ENCODE results near the gene LIM2. TPM values are rescaled to one million over a fixed set of nuclear protein-coding genes. Genes with fewer than 3 reads are reported as not detected.

LIM2 gene
- polyA plus RNA-seq, 2 of the 4 experiments (the other 2 are of a cell fraction) = not detected

- WGBS (ENCODE audit: missing lambda C conversion rate) = 87% methylated on average over 19 of the region's 19 CpGs
- no peak for ATAC-seq
- Histone ChIP-seq H3K4me1 (peaks cover 29% of the 10 kb centered on the region), H3K27ac (peak overlapping the region; percentile 84 to 90; a peak in 5 of 6 replicates), H3K9me3 (no peaks in the 10 kb centered on the region), H3K4me2 (peak overlapping the region; percentile 92), H3K4me3 (peak overlapping the region; percentile 64; the same call in 1 of the 3 replicates)
- no peak for DNase-seq (ENCODE audit: low read depth in 1 of 2, low spot score in 1 of 2)
- no peak for FAIRE-seq
- TF ChIP-seq ZNF302 (CRISPR knock-in tag; IDR thresholded peaks at IDR 0.05) (no peak), TFCP2L1 (CRISPR knock-in tag; IDR thresholded peaks at IDR 0.05) (no peak), NFE2L2 (conservative IDR thresholded peaks at IDR 0.05; ENCODE audit: low read length) (no peak), RNF2 (IDR thresholded peaks at IDR 0.05; ENCODE audit: borderline replicate concordance, low read depth) (no peak), POLR2AphosphoS2 (conservative IDR thresholded peaks at IDR 0.05; ENCODE audit: low read length) (no peak), CBX8 (IDR thresholded peaks at IDR 0.05) (no peak), SMC3 (IDR thresholded peaks at IDR 0.05) (no peak), FOSB (CRISPR knock-in tag; IDR thresholded peaks at IDR 0.05) (no peak), RAD21 (conservative IDR thresholded peaks at IDR 0.05 in 1 of 2, IDR thresholded peaks at IDR 0.05 in 1 of 2) (no peak), TP53 (CRISPR knock-in tag; IDR thresholded peaks at IDR 0.05) (no peak), NR3C1 (IDR thresholded peaks at IDR 0.05) (no peak), ZC3H11A (IDR thresholded peaks at IDR 0.05) (no peak), PHF8 (IDR thresholded peaks at IDR 0.05; ENCODE audit: borderline replicate concordance, low read depth) (no peak), CHD4 (IDR thresholded peaks at IDR 0.05; ENCODE audit: borderline replicate concordance) (no peak), HOXB13 (CRISPR knock-in tag; IDR thresholded peaks at IDR 0.05; ENCODE audit: low read depth) (no peak), MAFK (IDR thresholded peaks at IDR 0.05; ENCODE audit: partially characterized antibody) (no peak), ZFP36 (IDR thresholded peaks at IDR 0.05; ENCODE audit: borderline replicate concordance, partially characterized antibody) (no peak), BCL3 (IDR thresholded peaks at IDR 0.05) (no peak), EHF (CRISPR knock-in tag; IDR thresholded peaks at IDR 0.05) (no peak)
- TF ChIP-seq, protein P1, sequence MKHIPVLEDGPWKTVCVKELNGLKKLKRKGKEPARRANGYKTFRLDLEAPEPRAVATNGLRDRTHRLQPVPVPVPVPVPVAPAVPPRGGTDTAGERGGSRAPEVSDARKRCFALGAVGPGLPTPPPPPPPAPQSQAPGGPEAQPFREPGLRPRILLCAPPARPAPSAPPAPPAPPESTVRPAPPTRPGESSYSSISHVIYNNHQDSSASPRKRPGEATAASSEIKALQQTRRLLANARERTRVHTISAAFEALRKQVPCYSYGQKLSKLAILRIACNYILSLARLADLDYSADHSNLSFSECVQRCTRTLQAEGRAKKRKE (CRISPR knock-in tag; IDR thresholded peaks at IDR 0.05; ENCODE audit: low read depth) = no peak
- POLR2A ChIA-PET = interaction anchor here (2.7 kb wide), 1 partner anchor 30 kb away, joined by 59 read pairs; no protein-coding TSS in a partner anchor
- CTCF ChIA-PET = interaction anchor here (0.6 to 3.6 kb wide), 24 partner anchors 8 to 440 kb away, joined by 3 to 28 read pairs (median 4); partner anchors contain the start of genes CLDND2, NKG7 and SIGLEC10
Measured at GRCh38 chr19:51337861-51338562, 49.8 kb downstream of the LIM2 start.

DNA sequence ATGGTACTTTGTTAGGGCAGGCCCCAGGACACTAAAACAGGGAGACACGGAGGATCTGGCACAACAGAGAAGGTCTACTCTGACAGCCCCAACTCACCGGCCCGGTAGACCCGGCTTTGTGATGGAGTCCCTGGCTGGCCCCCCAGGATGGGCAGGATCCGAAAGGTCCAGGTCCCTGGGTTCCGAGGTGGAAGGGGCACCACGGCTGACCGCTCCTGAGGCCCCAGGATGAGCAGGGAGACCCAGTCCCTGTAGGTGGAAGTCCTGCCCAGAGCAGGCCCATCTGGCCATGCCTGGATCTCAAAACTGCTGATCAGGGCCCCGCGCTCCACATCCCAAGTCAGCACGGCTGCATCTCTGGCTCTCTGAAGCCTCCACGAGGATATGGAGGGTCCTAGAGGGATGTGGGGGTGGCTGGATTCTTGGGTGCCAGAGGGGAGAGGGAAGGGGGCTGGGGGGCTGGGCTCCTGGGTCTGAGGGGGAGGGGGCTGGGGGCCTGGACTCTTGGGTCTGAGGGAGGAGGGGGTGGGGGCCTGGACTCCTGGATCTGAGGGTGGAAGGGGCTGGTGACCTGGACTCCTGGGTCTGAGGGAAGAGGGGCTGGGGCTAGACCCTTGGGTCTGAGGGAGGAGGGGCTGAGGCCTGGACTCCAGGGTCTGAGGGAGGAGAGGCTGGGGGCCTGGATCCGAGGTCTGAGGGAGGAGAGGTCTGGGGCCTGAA lies 50.5 kb downstream of the LIM2 start:
- no peak overlapping the region for H3K27ac ChIP-seq
- CTCF ChIA-PET = interaction anchor here (0.9 to 1.3 kb wide), 12 partner anchors 11 to 321 kb away, joined by 3 to 12 read pairs (median 4); no protein-coding TSS in a partner anchor
- no peak for DNase-seq (ENCODE audit: low read depth in 1 of 2, low spot score in 1 of 2)
- no peak overlapping the region for H3K4me3 ChIP-seq
- no peak overlapping the region for H3K4me2 ChIP-seq
- FAIRE-seq = no peak
- POLR2A ChIA-PET = no interaction called here
- no peaks in the 10 kb centered on the region for H3K9me3 ChIP-seq
- no peak for ATAC-seq
- 93% methylated on average over 10 of the region's 13 CpGs for WGBS (ENCODE audit: missing lambda C conversion rate)
- H3K4me1 ChIP-seq = peaks cover 22% of the 10 kb centered on the region; the same call in 2 of the 3 replicates
- TF ChIP-seq RAD21 (conservative IDR thresholded peaks at IDR 0.05 in 1 of 2, IDR thresholded peaks at IDR 0.05 in 1 of 2) (no peak), SMC3 (IDR thresholded peaks at IDR 0.05) (no peak), KDM5A (IDR thresholded peaks at IDR 0.05) (no peak), MYC (IDR thresholded peaks at IDR 0.05; ENCODE audit: borderline replicate concordance, low read length) (no peak), USF2 (IDR thresholded peaks at IDR 0.05) (no peak), EP300 (IDR thresholded peaks at IDR 0.05) (no peak), RCOR1 (IDR thresholded peaks at IDR 0.05; ENCODE audit: low read depth, low read length) (no peak), FOXS1 (CRISPR knock-in tag; IDR thresholded peaks at IDR 0.05) (no peak), E2F6 (IDR thresholded peaks at IDR 0.05; ENCODE audit: borderline replicate concordance, low read depth) (no peak), FOSL2 (IDR thresholded peaks at IDR 0.05) (no peak), FOSL2 (CRISPR knock-in tag; IDR thresholded peaks at IDR 0.05) (no peak), HOXB13 (CRISPR knock-in tag; IDR thresholded peaks at IDR 0.05; ENCODE audit: low read depth) (no peak), JUN (IDR thresholded peaks at IDR 0.05) (no peak), HOXA7 (CRISPR knock-in tag; IDR thresholded peaks at IDR 0.05) (no peak), RFX5 (IDR thresholded peaks at IDR 0.05) (no peak), HDAC2 (IDR thresholded peaks at IDR 0.05) (no peak), ZC3H11A (IDR thresholded peaks at IDR 0.05) (no peak), POLR2A (IDR thresholded peaks at IDR 0.05; ENCODE audit: low read length) (no peak), EHMT2 (IDR thresholded peaks at IDR 0.05; ENCODE audit: low read depth) (no peak)

Data from A549 (cell line).